Gastroesophageal sphincter (tissue), 4 donors: ENCODE measurements around the gene FOXE1. TPM values are rescaled to one million over a fixed set of nuclear protein-coding genes. Genes with fewer than 3 reads are reported as not detected.

Experiments used
- ATAC-seq: fragments of 150-250 bp; one replicate; pipeline ENCODE4 v1.9.1; 2016; ENCODE audit warnings: mild to moderate bottlenecking, moderate library complexity
- H3K27ac ChIP-seq, 4 donors: fragments of 200-600 bp; sonication (generic) in 3 of 4; 1 replicate in 3 of 4; 2 replicates in 1 of 4; pipeline ENCODE4 v1.5.1; 2016 to 2019
- H3K27me3 ChIP-seq: fragments of 200-600 bp; sonication (generic); one replicate; pipeline ENCODE4 v1.5.1; 2019
- H3K36me3 ChIP-seq, 2 donors: fragments of 200-600 bp; sonication (generic); one replicate each; pipeline ENCODE4 v1.5.1; 2019; ENCODE audit warnings: control low read depth in 1 of 2
- H3K4me1 ChIP-seq, 3 donors: fragments of 200-600 bp; sonication (generic); 1 replicate in 2 of 3; 2 replicates in 1 of 3; pipeline ENCODE4 v1.5.1; 2016 to 2019; ENCODE audit warnings: control low read depth in 2 of 3
- H3K4me3 ChIP-seq, 2 donors: fragments of 200-600 bp; sonication (generic); one replicate each; pipeline ENCODE4 v1.5.1; 2019; ENCODE audit warnings: mild to moderate bottlenecking in 1 of 2, moderate library complexity in 1 of 2
- H3K9me3 ChIP-seq, 3 donors: fragments of 200-600 bp; sonication (generic); one replicate each; pipeline ENCODE4 v1.5.1; 2017 to 2019; ENCODE audit warnings: control low read depth in 2 of 3
- CTCF ChIP-seq, 4 experiments: fragments of 200-600 bp in 2 of 4; fragments of 450-650 bp in 2 of 4; sonication (generic) in 1 of 4; IDR thresholded peaks; one replicate each; pipeline ENCODE4 v1.5.1; 2017 to 2019; ENCODE audit warnings: antibody characterized with exemption in 4 of 4, mild to moderate bottlenecking in 2 of 4, moderate library complexity in 2 of 4
- EP300 ChIP-seq: sonication (generic); formaldehyde crosslinking; IDR thresholded peaks from one replicate; pipeline ENCODE4 v1.6.1; 2017; ENCODE audit warnings: antibody characterized with exemption, mild to moderate bottlenecking
- POLR2A ChIP-seq, 2 donors: fragments of 450-650 bp; IDR thresholded peaks; one replicate each; pipeline ENCODE4 v1.6.1; 2017; ENCODE audit warnings: antibody characterized with exemption in 2 of 2, mild to moderate bottlenecking in 2 of 2, moderate library complexity in 1 of 2
- POLR2AphosphoS5 ChIP-seq: sonication (generic); formaldehyde crosslinking; IDR thresholded peaks from one replicate; pipeline ENCODE4 v1.6.1; 2017; ENCODE audit warnings: antibody characterized with exemption
- WGBS, 2 donors: methylation state at CpG; one replicate each; pipeline ENCODE4 v1.1.5; 2018; ENCODE audit warnings: low coverage in 1 of 2; 5-methylcytosine and 5-hydroxymethylcytosine counted together
- total RNA-seq, 4 donors: library from RNA; depleted of rRNA; stranded (reverse); fragments of >200 nt; gene quantifications; one replicate each; pipeline ENCODE4 v1.1.0, GENCODE V29; 2016

FOXE1 gene
- total RNA-seq, 4 donors from 2014 or later = 0.08 to 0.79 TPM; not detected in 2

GRCh38 chr9:97856857-97857605 lies 4.0 kb downstream of the FOXE1 start:
- Histone ChIP-seq H3K36me3 (no peaks in the 10 kb centered on the region), H3K4me1 (peaks cover 0 to 41% (median 12%) of the 10 kb centered on the region in 3 donors), H3K9me3 (peaks cover 0 to 10% (median 0%) of the 10 kb centered on the region in 3 donors), H3K4me3 (no peak overlapping the region), H3K27ac (no peak overlapping the region), H3K27me3 (peaks cover 100% of the 10 kb centered on the region)
- WGBS, 2 donors = 3 to 13% methylated on average over 8 to 11 of the region's 15 CpGs
- TF ChIP-seq EP300 (no peak), POLR2A (IDR thresholded peaks at IDR 0.05) (no peak), CTCF (IDR thresholded peaks at IDR 0.05) (no peak), POLR2AphosphoS5 (no peak)
- no peak for ATAC-seq

GRCh38 chr9:97857606-97858392 lies 4.8 kb downstream of the FOXE1 start:
- Histone ChIP-seq H3K4me3 (no peak overlapping the region), H3K27me3 (peaks cover 100% of the 10 kb centered on the region), H3K9me3 (peaks cover 0 to 10% (median 0%) of the 10 kb centered on the region in 3 donors), H3K27ac (no peak overlapping the region), H3K36me3 (no peaks in the 10 kb centered on the region), H3K4me1 (peaks cover 0 to 33% (median 7%) of the 10 kb centered on the region in 3 donors)
- no peak for ATAC-seq
- WGBS, 2 donors = 3 to 5% methylated on average over 6 to 33 of the region's 54 CpGs
- TF ChIP-seq POLR2AphosphoS5 = no peak
- no peak for TF ChIP-seq POLR2A (IDR thresholded peaks at IDR 0.05)
- TF ChIP-seq CTCF (IDR thresholded peaks at IDR 0.05) = no peak
- no peak for TF ChIP-seq EP300

- Histone ChIP-seq H3K27me3 (peaks cover 100% of the 10 kb centered on the region), H3K4me3 (no peak overlapping the region), H3K4me1 (peaks cover 0 to 27% (median 2%) of the 10 kb centered on the region in 3 donors), H3K27ac (no peak overlapping the region), H3K36me3 (no peaks in the 10 kb centered on the region), H3K9me3 (peaks cover 0 to 10% (median 0%) of the 10 kb centered on the region in 3 donors)
- no peak for ATAC-seq
- TF ChIP-seq POLR2AphosphoS5 (no peak), EP300 (no peak), CTCF (IDR thresholded peaks at IDR 0.05) (no peak), POLR2A (IDR thresholded peaks at IDR 0.05) (no peak)
- 0% methylated on average over 1 to 3 of the region's 6 CpGs for WGBS, 2 donors
Measured at GRCh38 chr9:97858393-97858713, 5.3 kb downstream of the FOXE1 start.

- TF ChIP-seq CTCF (IDR thresholded peaks at IDR 0.05) (no peak), POLR2A (IDR thresholded peaks at IDR 0.05) (no peak), EP300 (no peak), POLR2AphosphoS5 (no peak)
- 33% methylated on average over 1 of the region's 1 CpG; no CpG with 5 or more reads in 1 of the 2 donors for WGBS, 2 donors
- Histone ChIP-seq H3K4me3 (no peak overlapping the region), H3K4me1 (peaks cover 0 to 23% (median 0%) of the 10 kb centered on the region in 3 donors), H3K27ac (no peak overlapping the region), H3K9me3 (peaks cover 0 to 10% (median 0%) of the 10 kb centered on the region in 3 donors), H3K36me3 (no peaks in the 10 kb centered on the region), H3K27me3 (peaks cover 100% of the 10 kb centered on the region)
- ATAC-seq = no peak
Measured at GRCh38 chr9:97858826-97859225, 5.8 kb downstream of the FOXE1 start.
